Liver (tissue), 9 donors: ENCODE data around the gene ARHGAP32. TPM values are rescaled to one million over a fixed set of nuclear protein-coding genes. Genes with fewer than 3 reads are reported as not detected.

ENCODE experiments used
- DNase-seq: peaks from one replicate; pipeline ENCODE4 v3.0.0-alpha.2; 2017; ENCODE audit warnings: low spot score
- H3K27ac ChIP-seq, 2 donors: one replicate each; pipeline ENCODE4 v1.7.0; 2013; ENCODE audit warnings: inconsistent platforms in 2 of 2, low read length in 2 of 2, control low read depth in 1 of 2, low read depth in 1 of 2, mild to moderate bottlenecking in 1 of 2
- H3K27me3 ChIP-seq, 4 donors: one replicate each; pipeline versions ENCODE4 v1.6.1 to v1.7.0; 2013; ENCODE audit warnings: low read length in 3 of 4, inconsistent platforms in 1 of 4, mild to moderate bottlenecking in 1 of 4, moderate library complexity in 1 of 4; ENCODE audit not compliant: control insufficient read depth in 4 of 4, insufficient read depth in 4 of 4
- H3K36me3 ChIP-seq, 4 donors: one replicate each; pipeline versions ENCODE4 v1.6.1 to v1.7.0; 2013; ENCODE audit warnings: low read length in 3 of 4, mild to moderate bottlenecking in 3 of 4, low read depth in 1 of 4, moderate library complexity in 1 of 4; ENCODE audit not compliant: control insufficient read depth in 4 of 4, insufficient read depth in 3 of 4
- H3K4me1 ChIP-seq, 4 donors: one replicate each; pipeline versions ENCODE4 v1.6.1 to v1.7.0; 2013; ENCODE audit warnings: low read length in 3 of 4, mild to moderate bottlenecking in 3 of 4, moderate library complexity in 1 of 4; ENCODE audit not compliant: control insufficient read depth in 4 of 4, insufficient read depth in 4 of 4
- H3K4me3 ChIP-seq, 3 donors: one replicate each; pipeline versions ENCODE4 v1.6.1 to v1.7.0; 2013; ENCODE audit warnings: low read length in 3 of 3, control low read depth in 1 of 3, low read depth in 1 of 3, mild to moderate bottlenecking in 1 of 3
- H3K9ac ChIP-seq, 2 donors: one replicate each; pipeline ENCODE4 v1.7.0; 2013; ENCODE audit warnings: low read length in 2 of 2, mild to moderate bottlenecking in 2 of 2, moderate library complexity in 2 of 2, control low read depth in 1 of 2, low read depth in 1 of 2
- H3K9me3 ChIP-seq, 4 donors: one replicate each; pipeline versions ENCODE4 v1.6.1 to v1.7.0; 2013; ENCODE audit warnings: low read length in 3 of 4; ENCODE audit not compliant: control insufficient read depth in 4 of 4
- EGR1 ChIP-seq, 2 donors: IDR thresholded peaks; 2 replicates each; pipeline ENCODE4 v1.6.1; 2016 to 2018; ENCODE audit warnings: antibody characterized with exemption in 2 of 2, low read depth in 2 of 2
- FOXA1 ChIP-seq: IDR thresholded peaks from 2 replicates; pipeline ENCODE4 v1.6.1; 2016; ENCODE audit warnings: antibody characterized with exemption
- GABPA ChIP-seq, 2 donors: IDR thresholded peaks in 1 of 2; conservative IDR thresholded peaks in 1 of 2; 2 replicates each; pipeline ENCODE4 v1.6.1; 2016; ENCODE audit warnings: antibody characterized with exemption in 2 of 2, mild to moderate bottlenecking in 1 of 2, moderate library complexity in 1 of 2
- HNF4A ChIP-seq, 2 donors: conservative IDR thresholded peaks; 2 replicates each; pipeline ENCODE4 v1.6.1; 2016; ENCODE audit warnings: antibody characterized with exemption in 2 of 2, mild to moderate bottlenecking in 2 of 2
- HNF4G ChIP-seq: IDR thresholded peaks from 2 replicates; pipeline ENCODE4 v1.6.1; 2016; ENCODE audit warnings: antibody characterized with exemption
- JUND ChIP-seq, 2 donors: IDR thresholded peaks; 2 replicates each; pipeline ENCODE4 v1.6.1; 2016; ENCODE audit warnings: antibody characterized with exemption in 2 of 2
- NR2F2 ChIP-seq: IDR thresholded peaks from 2 replicates; pipeline ENCODE4 v1.6.1; 2016; ENCODE audit warnings: antibody characterized with exemption
- RAD21 ChIP-seq, 2 donors: IDR thresholded peaks; 2 replicates each; pipeline ENCODE4 v1.6.1; 2016; ENCODE audit warnings: antibody characterized with exemption in 2 of 2, mild to moderate bottlenecking in 2 of 2
- RXRA ChIP-seq, 2 donors: IDR thresholded peaks; 2 replicates each; pipeline ENCODE4 v1.6.1; 2017 to 2018; ENCODE audit warnings: antibody characterized with exemption in 2 of 2, mild to moderate bottlenecking in 1 of 2
- YY1 ChIP-seq: IDR thresholded peaks from 2 replicates; pipeline ENCODE4 v1.6.1; 2016; ENCODE audit warnings: antibody characterized with exemption, mild to moderate bottlenecking
- WGBS: extraction: QIAGEN DNeasy Blood & Tissue Kit; methylation state at CpG from one replicate; pipeline ENCODE4 v1.1.7; 2013; 5-methylcytosine and 5-hydroxymethylcytosine counted together
- polyA plus RNA-seq, 2 donors: library from polyadenylated mRNA; stranded (reverse) in 1 of 2; unstranded in 1 of 2; fragments of 200-250 nt in 1 of 2; fragments of >200 nt in 1 of 2; fragmentation: Nextera tagmentation in 1 of 2; extraction: Ambion mirVana in 1 of 2; gene quantifications; one replicate each; pipeline versions ENCODE4 v1.2.1 to v1.2.3, GENCODE V29; 2013 to 2015
- total RNA-seq, 2 donors: library from RNA; depleted of rRNA; stranded (reverse); fragments of >200 nt; gene quantifications; one replicate each; pipeline ENCODE4 v1.2.3, GENCODE V29; 2014
- TF ChIP-seq, protein P1 (sequence below): IDR thresholded peaks from 2 replicates; pipeline ENCODE4 v1.6.1; 2016; ENCODE audit warnings: antibody characterized with exemption, mild to moderate bottlenecking
- TF ChIP-seq, protein P2 (sequence below): fragments of 150-350 bp; IDR thresholded peaks from 2 replicates; pipeline ENCODE4 v1.5.1; 2017; ENCODE audit warnings: improper control_type of control experiment, low read depth, low read length; ENCODE audit not compliant: missing input control
- donor health status: healthy.
- donor health status: healthy.
- donor health status: healthy.
- donor health status: healthy.
- donor health status: healthy.

ARHGAP32 gene
- total and polyA plus RNA-seq, 4 donors = 1.8 to 13.1 (median 2.6) TPM

DNA sequence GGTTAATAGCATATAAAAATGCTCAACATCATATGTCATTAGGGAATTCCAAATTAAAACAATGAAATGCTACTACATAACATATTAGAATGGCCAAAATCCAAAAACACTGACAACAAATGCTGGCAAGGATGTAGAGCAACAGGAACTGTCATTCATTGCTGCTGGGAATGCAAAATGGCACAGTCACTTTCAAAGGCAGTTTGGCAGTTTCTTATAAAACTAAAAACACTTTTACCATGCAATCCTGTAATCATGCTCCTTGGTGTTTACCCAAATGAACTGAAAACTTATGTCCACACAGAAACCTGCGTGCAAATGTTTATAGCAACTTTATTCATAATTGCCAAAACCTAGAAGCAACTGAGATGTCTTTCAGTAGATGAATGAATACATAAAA lies 105.1 kb downstream of the ARHGAP32 start:
- DNase-seq = no peak
- Histone ChIP-seq H3K27ac (no peak overlapping the region), H3K27me3 (no peaks in the 10 kb centered on the region), H3K36me3 (no peaks in the 10 kb centered on the region), H3K4me1 (no peaks in the 10 kb centered on the region), H3K9ac (no peak overlapping the region), H3K4me3 (no peak overlapping the region), H3K9me3 (peaks cover 0 to 1% (median 0%) of the 10 kb centered on the region in 4 donors)
- 95% methylated on average over 1 of the region's 1 CpG for WGBS
- TF ChIP-seq EGR1 (IDR thresholded peaks at IDR 0.05; ENCODE audit: low read depth in 2 of 2) (no peak), GABPA (IDR thresholded peaks at IDR 0.05 in 1 of 2, conservative IDR thresholded peaks at IDR 0.05 in 1 of 2) (no peak)
- TF ChIP-seq, protein P1, sequence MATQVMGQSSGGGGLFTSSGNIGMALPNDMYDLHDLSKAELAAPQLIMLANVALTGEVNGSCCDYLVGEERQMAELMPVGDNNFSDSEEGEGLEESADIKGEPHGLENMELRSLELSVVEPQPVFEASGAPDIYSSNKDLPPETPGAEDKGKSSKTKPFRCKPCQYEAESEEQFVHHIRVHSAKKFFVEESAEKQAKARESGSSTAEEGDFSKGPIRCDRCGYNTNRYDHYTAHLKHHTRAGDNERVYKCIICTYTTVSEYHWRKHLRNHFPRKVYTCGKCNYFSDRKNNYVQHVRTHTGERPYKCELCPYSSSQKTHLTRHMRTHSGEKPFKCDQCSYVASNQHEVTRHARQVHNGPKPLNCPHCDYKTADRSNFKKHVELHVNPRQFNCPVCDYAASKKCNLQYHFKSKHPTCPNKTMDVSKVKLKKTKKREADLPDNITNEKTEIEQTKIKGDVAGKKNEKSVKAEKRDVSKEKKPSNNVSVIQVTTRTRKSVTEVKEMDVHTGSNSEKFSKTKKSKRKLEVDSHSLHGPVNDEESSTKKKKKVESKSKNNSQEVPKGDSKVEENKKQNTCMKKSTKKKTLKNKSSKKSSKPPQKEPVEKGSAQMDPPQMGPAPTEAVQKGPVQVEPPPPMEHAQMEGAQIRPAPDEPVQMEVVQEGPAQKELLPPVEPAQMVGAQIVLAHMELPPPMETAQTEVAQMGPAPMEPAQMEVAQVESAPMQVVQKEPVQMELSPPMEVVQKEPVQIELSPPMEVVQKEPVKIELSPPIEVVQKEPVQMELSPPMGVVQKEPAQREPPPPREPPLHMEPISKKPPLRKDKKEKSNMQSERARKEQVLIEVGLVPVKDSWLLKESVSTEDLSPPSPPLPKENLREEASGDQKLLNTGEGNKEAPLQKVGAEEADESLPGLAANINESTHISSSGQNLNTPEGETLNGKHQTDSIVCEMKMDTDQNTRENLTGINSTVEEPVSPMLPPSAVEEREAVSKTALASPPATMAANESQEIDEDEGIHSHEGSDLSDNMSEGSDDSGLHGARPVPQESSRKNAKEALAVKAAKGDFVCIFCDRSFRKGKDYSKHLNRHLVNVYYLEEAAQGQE = no peak

DNA sequence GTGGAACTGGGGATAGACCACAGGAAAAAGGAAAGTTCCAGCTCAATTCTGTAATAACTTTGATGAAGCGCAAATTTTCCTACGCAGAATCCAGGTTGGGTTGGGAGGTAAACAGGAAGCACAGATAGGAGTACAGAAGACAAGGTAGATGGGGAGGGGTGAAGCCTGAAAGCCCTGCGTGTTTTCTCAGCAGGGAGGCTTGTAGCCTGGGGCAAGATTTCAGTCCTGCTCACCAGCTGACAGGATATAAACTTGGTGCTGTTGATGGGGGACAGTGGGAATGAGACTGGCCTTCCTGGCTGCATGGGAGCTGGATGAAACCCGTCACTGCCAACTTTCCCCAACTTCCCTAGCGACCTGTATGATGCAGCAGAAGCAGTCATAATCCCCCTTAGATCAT lies 114.9 kb downstream of the ARHGAP32 start:
- Histone ChIP-seq H3K4me1 (no peaks in the 10 kb centered on the region), H3K9me3 (peaks cover 0 to 2% (median 0%) of the 10 kb centered on the region in 4 donors), H3K36me3 (peaks cover 0 to 2% (median under 1%) of the 10 kb centered on the region in 4 donors), H3K27me3 (no peaks in the 10 kb centered on the region), H3K9ac (no peak overlapping the region), H3K4me3 (no peak overlapping the region), H3K27ac (no peak overlapping the region)
- TF ChIP-seq NR2F2 = no peak
- TF ChIP-seq RAD21 (IDR thresholded peaks at IDR 0.05) = no peak
- no peak for TF ChIP-seq YY1
- no peak for TF ChIP-seq JUND (IDR thresholded peaks at IDR 0.05)
- TF ChIP-seq HNF4G = no peak
- TF ChIP-seq GABPA (IDR thresholded peaks at IDR 0.05 in 1 of 2, conservative IDR thresholded peaks at IDR 0.05 in 1 of 2) = no peak
- no peak for TF ChIP-seq HNF4A (conservative IDR thresholded peaks at IDR 0.05)
- TF ChIP-seq, protein P1 = no peak
- no peak for DNase-seq
- WGBS = 75% methylated on average over 5 of the region's 5 CpGs

DNA sequence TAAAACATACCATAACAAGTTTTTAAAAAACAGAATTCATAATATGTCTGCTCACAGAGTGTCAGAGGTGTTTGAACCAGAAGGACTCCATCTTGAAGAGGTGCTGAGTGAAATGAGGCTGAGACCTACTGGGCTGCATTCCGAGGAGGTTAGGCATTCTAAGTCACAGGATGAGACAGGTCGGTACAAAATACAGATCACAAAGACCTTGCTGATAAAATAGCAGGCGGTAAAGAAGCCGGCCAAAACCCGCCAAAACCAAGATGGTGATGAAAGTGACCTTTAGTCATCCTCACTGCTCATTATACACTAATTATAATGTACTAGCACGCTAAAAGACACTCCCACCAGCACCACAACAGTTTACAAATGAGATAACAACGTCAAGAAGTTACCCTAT lies 116.4 kb downstream of the ARHGAP32 start:
- no peaks in the 10 kb centered on the region for H3K27me3 ChIP-seq
- no peak overlapping the region for H3K27ac ChIP-seq
- H3K4me3 ChIP-seq = no peak overlapping the region
- no peaks in the 10 kb centered on the region for H3K4me1 ChIP-seq
- WGBS = 93% methylated on average over 7 of the region's 7 CpGs
- peaks cover 0 to 2% (median 0%) of the 10 kb centered on the region in 4 donors for H3K9me3 ChIP-seq
- no peak for DNase-seq
- TF ChIP-seq FOXA1 (no peak), NR2F2 (no peak), GABPA (IDR thresholded peaks at IDR 0.05 in 1 of 2, conservative IDR thresholded peaks at IDR 0.05 in 1 of 2) (no peak), RXRA (IDR thresholded peaks at IDR 0.05) (no peak), RAD21 (IDR thresholded peaks at IDR 0.05) (no peak)
- TF ChIP-seq, protein P2, sequence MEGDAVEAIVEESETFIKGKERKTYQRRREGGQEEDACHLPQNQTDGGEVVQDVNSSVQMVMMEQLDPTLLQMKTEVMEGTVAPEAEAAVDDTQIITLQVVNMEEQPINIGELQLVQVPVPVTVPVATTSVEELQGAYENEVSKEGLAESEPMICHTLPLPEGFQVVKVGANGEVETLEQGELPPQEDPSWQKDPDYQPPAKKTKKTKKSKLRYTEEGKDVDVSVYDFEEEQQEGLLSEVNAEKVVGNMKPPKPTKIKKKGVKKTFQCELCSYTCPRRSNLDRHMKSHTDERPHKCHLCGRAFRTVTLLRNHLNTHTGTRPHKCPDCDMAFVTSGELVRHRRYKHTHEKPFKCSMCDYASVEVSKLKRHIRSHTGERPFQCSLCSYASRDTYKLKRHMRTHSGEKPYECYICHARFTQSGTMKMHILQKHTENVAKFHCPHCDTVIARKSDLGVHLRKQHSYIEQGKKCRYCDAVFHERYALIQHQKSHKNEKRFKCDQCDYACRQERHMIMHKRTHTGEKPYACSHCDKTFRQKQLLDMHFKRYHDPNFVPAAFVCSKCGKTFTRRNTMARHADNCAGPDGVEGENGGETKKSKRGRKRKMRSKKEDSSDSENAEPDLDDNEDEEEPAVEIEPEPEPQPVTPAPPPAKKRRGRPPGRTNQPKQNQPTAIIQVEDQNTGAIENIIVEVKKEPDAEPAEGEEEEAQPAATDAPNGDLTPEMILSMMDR = no peak
- peaks cover 0 to 2% (median under 1%) of the 10 kb centered on the region in 4 donors for H3K36me3 ChIP-seq
- no peak overlapping the region for H3K9ac ChIP-seq
